GM12892 (cell line): ENCODE measurements around the gene CUL9.

Source experiments
- DNase-seq: peaks from one replicate; pipeline ENCODE4 v3.0.0; 2011; ENCODE audit not compliant: insufficient read length
- FAIRE-seq: peaks from 2 replicates; lab custom pipeline; 2011; peaks lifted over from hg19 to GRCh38; lab: Jason Lieb, UNC
- POLR2A ChIP-seq: IDR thresholded peaks from 2 replicates; pipeline ENCODE4 v1.6.1; 2011; ENCODE audit warnings: low read depth, low read length, control low read depth
- POLR2AphosphoS5 ChIP-seq: IDR thresholded peaks from 2 replicates; pipeline ENCODE4 v1.6.1; 2011; ENCODE audit warnings: low read depth, low read length, control low read depth
- TAF1 ChIP-seq: IDR thresholded peaks from 2 replicates; pipeline ENCODE4 v1.6.1; 2011; ENCODE audit warnings: low read depth, mild to moderate bottlenecking, control low read depth, low read length, borderline replicate concordance

The CUL9 gene

GRCh38 chr6:43221046-43221972 lies 39.3 kb downstream of the CUL9 start:
- FAIRE-seq (no peak), DNase-seq (no peak)
- no peak for TF ChIP-seq POLR2A
- TF ChIP-seq TAF1, result no peak
- TF ChIP-seq POLR2AphosphoS5, result no peak; the same call in 1 of the 2 replicates

DNA sequence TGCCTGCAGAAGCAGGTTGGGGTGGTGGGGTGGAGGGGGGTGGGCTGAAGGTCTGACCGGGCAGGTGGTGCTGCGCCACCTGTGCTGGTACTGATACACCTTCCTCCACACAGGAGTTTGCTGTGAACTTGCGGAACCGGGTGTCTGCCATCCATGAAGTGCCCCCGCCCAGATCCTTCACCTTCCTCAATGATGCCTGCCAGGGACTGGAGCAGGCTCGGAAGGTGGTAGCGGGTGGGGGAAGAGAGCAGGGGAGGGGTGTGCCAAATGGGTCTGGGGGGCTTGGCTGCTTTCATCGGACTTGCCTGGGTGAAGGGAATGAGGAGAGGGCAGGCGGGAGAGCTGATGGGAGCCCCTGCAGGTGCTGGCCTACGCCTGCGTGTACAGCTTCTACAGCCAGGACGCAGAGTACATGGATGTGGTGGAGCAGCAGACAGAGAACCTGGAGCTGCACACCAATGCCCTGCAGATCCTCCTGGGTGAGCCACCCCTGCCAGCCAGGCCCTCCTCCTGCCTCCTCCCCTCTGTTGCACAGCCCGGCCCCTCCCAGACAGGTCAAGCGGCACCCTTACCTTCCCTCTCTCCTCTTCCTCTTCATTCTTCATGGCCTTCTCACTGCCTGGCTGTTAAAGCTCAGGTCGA lies 40.5 kb downstream of the CUL9 start:
- TF ChIP-seq POLR2AphosphoS5 (no peak; the same call in 1 of the 2 replicates), POLR2A (no peak), TAF1 (no peak)
- DNase-seq, result no peak
- no peak for FAIRE-seq

- TF ChIP-seq POLR2A (0 out of 2 replicates have a peak, but pooled peaks have one; percentile 4), TAF1 (no peak)
- no peak for DNase-seq
- no peak for FAIRE-seq
Measured at GRCh38 chr6:43223175-43223574, 41.2 kb downstream of the CUL9 start.

- DNase-seq (no peak), FAIRE-seq (no peak)
- TF ChIP-seq TAF1, result no peak
- TF ChIP-seq POLR2A, result no peak; the same call in 1 of the 2 replicates
- no peak for TF ChIP-seq POLR2AphosphoS5
Measured at GRCh38 chr6:43226192-43226851, 44.3 kb downstream of the CUL9 start.

DNA sequence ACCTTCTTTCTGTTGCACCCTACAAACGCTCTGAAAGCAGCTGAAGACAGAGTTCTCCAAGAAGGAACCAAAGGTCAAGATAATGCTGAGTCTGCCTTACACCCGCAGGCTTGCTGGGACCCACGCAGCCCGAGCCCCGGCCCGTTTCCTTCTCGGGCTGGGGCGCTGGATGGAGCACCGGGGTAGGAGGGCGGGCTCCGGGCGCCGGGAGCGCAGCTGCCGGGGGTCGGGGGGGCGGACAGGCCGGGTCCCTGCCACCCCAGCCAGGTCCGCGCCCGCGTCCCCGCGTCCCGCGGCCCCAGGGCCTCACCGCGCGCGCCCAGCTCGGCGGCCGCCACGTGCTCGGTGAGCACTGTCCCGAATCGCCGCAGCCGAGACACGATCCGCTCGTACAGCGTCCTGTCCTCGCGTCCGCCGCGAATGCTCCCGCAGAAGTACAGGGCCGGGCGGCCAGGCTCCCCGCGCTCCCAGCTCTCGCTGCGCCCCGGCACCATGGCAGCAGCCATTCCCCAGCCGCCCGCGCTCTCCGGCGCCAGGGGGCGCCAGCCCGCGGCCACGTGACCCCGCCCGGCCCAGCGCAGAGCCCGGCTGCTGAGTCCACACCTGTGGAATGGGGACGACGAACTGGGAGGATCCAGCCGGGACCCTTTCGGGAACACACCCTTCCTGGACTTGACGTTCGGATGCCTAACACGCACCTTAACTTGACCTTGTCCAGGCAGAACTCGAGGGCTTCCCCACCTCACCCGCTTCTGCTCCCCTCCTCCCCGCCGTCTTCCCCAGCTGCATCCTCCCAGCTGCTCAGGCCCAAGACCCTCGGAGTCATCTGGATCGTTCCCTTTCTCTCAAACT lies 47.2 kb downstream of the CUL9 start, which contains the start of gene DNPH1:
TSS of gene DNPH1 (minus strand) at position 531 of the 852 bp plus-strand sequence. CDS start at position 506, 25 bp downstream.
- DNase-seq (peak; percentile 81), FAIRE-seq (peak; percentile 86)

DNA sequence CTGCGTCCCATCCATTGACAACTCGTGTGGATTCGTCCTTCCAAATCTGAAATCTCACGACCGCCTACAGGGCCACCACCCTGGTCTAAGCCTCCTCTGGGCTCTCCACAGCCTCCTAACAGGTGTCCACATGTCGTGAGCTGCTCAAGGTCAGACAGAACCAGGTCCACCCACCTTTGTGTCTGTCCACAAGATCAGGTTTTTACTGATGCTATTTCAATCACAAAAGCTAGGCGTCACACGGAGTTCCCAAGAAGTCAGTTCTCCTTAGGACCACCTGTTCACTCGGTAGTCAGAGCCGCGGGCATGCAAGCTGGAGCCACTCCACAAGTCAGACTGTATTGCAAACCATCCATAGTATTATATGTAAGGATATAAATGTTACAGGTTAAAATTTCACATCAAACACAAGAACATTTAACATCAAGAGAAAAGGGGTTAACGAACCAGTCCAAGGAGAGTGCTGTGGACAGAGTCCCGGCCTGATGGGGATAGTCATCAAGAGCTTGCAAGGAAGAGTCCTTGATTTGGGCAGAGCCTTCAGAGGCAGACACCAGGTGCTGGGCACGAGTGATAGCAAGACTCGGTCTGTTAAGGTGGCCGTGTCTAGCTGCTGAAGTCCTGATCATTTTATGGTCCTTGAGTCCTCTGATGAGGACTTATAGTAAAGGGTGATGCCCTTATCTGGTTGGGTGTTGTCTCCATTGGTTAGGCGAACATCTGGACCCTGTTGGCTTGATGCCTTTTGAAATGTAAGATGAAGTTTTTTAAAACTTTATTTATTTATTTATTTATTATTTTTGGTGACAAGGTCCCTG lies 48.0 kb downstream of the CUL9 start:
- TF ChIP-seq POLR2A, result no peak
- TF ChIP-seq POLR2AphosphoS5, result no peak
- no peak for TF ChIP-seq TAF1
- DNase-seq (no peak), FAIRE-seq (no peak)

More for the DNA sequence above, 47.2 kb downstream of the CUL9 start, which contains the start of gene DNPH1:
- TF ChIP-seq POLR2A (peak; percentile 72; the same call in 1 of the 2 replicates), TAF1 (peak; percentile 80; the same call in 1 of the 2 replicates), POLR2AphosphoS5 (0 out of 2 replicates have a peak, but pooled peaks have one; percentile 21)

- TF ChIP-seq POLR2AphosphoS5 (no peak), POLR2A (no peak), TAF1 (no peak)
- FAIRE-seq, result no peak
- no peak for DNase-seq
Measured at GRCh38 chr6:43231053-43231452, 49.1 kb downstream of the CUL9 start.

- DNase-seq (no peak), FAIRE-seq (no peak)
- TF ChIP-seq POLR2AphosphoS5 (no peak), POLR2A (no peak), TAF1 (no peak)
Measured at GRCh38 chr6:43231735-43232450, 49.9 kb downstream of the CUL9 start.

DNA sequence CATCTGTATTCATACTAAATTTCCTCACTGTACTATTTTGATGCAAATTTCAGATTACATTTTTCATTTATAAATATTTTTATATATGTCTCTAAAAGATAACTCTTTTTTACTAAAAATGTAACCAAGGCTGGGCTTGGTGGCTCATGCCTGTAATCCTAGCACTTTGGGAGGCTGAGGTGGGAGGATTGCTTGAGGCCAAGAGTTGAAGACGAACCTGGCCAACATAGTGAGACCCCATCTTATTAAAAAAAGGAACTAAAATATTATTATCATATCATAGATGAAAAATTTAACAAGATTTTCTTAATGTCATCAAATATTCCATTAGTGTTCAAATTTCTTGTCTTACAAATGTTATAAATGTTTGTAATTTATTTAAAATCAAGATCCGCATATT lies 53.8 kb downstream of the CUL9 start:
- DNase-seq (no peak), FAIRE-seq (no peak)

More for the DNA sequence above, 53.8 kb downstream of the CUL9 start:
- TF ChIP-seq POLR2AphosphoS5 (no peak), POLR2A (no peak), TAF1 (no peak)
